ENCODE results near the gene AGMO. TPM values are rescaled to one million over a fixed set of nuclear protein-coding genes. Genes with fewer than 3 reads are reported as not detected.

The AGMO gene
- total and polyA plus RNA-seq, 2 experiments from 2014 or later: 6.5 to 7.3 TPM

Other genes with a start within 250 kb of the AGMO start
- 0.80 and 2.0 TPM in 2 replicates for gene MEOX2, start 124.7 kb upstream of the AGMO start, total RNA-seq
- gene MEOX2, start 124.7 kb upstream of the AGMO start, polyA plus RNA-seq: 1.00 and 1.3 TPM in 2 replicates

Data from hepatocyte (in vitro differentiated cells).